Measurements from ENCODE around the gene CHN1. TPM values are rescaled to one million over a fixed set of nuclear protein-coding genes. Genes with fewer than 3 reads are reported as not detected.

CHN1 gene
- total RNA-seq, 4 donors from 2014 or later = 6.4 to 23.8 (median 8.7) TPM

GRCh38 chr2:174827371-174828369 lies 177.5 kb downstream of the CHN1 start:
- DNase-seq (ENCODE audit: low spot score) = no peak
- no peak for ATAC-seq (ENCODE audit: low FRiP score)
- TF ChIP-seq CTCF (IDR thresholded peaks at IDR 0.05) = no peak

- no peak for TF ChIP-seq CTCF (IDR thresholded peaks at IDR 0.05)
- ATAC-seq (ENCODE audit: low FRiP score) (no peak), DNase-seq (ENCODE audit: low spot score) (no peak)
Observed at GRCh38 chr2:174826051-174826450, 179.1 kb downstream of the CHN1 start.

- ATAC-seq (ENCODE audit: low FRiP score) (no peak), DNase-seq (ENCODE audit: low spot score) (no peak)
- no peak for TF ChIP-seq CTCF (IDR thresholded peaks at IDR 0.05)
Observed at GRCh38 chr2:174824068-174824467, 181.1 kb downstream of the CHN1 start.

- TF ChIP-seq CTCF (IDR thresholded peaks at IDR 0.05) = no peak
- DNase-seq (ENCODE audit: low spot score) (no peak), ATAC-seq (ENCODE audit: low FRiP score) (no peak)
Observed at GRCh38 chr2:174821628-174822027, 183.6 kb downstream of the CHN1 start.

GRCh38 chr2:174820361-174820760 lies 184.8 kb downstream of the CHN1 start:
- DNase-seq (ENCODE audit: low spot score) = no peak
- no peak for TF ChIP-seq CTCF (IDR thresholded peaks at IDR 0.05)
- no peak for ATAC-seq (ENCODE audit: low FRiP score)

GRCh38 chr2:174815526-174815925 lies 189.7 kb downstream of the CHN1 start:
- no peak for TF ChIP-seq CTCF (IDR thresholded peaks at IDR 0.05)
- ATAC-seq (ENCODE audit: low FRiP score) (no peak), DNase-seq (ENCODE audit: low spot score) (no peak)

- ATAC-seq (ENCODE audit: low FRiP score) (no peak), DNase-seq (ENCODE audit: low spot score) (no peak)
- no peak for TF ChIP-seq CTCF (IDR thresholded peaks at IDR 0.05)
Observed at GRCh38 chr2:174812037-174812436, 193.1 kb downstream of the CHN1 start.
